ENCODE results near the gene APOM. TPM values are rescaled to one million over a fixed set of nuclear protein-coding genes. Genes with fewer than 3 reads are reported as not detected.

APOM gene
- total RNA-seq, 1 experiment from 2014 or later = 3.5 TPM

DNA sequence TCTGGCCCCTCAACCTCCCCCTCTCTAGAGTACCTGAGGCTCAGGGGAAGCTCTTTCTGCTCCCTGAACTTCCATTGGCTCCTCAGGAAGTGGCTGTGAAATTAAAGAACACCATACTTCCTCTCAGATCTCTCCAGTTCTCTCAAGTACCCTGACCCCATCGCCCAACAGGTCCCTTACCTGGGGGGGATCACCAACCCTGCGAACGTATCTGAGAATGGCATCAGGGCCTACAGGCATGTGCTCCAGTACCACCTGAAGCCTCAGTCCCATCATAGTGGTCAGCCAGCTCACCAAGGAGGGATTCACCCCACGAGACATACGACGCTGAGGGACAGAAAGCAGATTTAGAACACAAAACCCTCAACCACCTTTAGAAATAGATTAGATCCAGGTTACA is 15.1 kb upstream of the APOM start:
- no peak overlapping the region for H3K27ac Mint-ChIP-seq
- no peaks in the 10 kb centered on the region for H3K27me3 Mint-ChIP-seq (ENCODE audit: low read depth)
- H3K36me3 Mint-ChIP-seq = peaks cover 70% of the 10 kb centered on the region
- no peaks in the 10 kb centered on the region for H3K9me3 Mint-ChIP-seq
- CTCF ChIA-PET = no interaction called here
- POLR2A ChIA-PET = interaction anchor here (0.5 to 1.0 kb wide), 2 partner anchors 45 to 55 kb away, joined by 3 to 5 read pairs; partner anchors contain the start of gene LST1
- DNase-seq (ENCODE audit: low spot score) = no peak
- H3K4me3 Mint-ChIP-seq = no peak overlapping the region
- no peak for TF ChIP-seq ZNF671 (CRISPR knock-in tag; IDR thresholded peaks at IDR 0.05)
- TF ChIP-seq ZNF423 (CRISPR knock-in tag; IDR thresholded peaks at IDR 0.05) = no peak
- TF ChIP-seq ZNF317 (CRISPR knock-in tag; IDR thresholded peaks at IDR 0.05; ENCODE audit: borderline replicate concordance, low read depth) = no peak
- no peak for TF ChIP-seq ZNF138 (CRISPR knock-in tag; conservative IDR thresholded peaks at IDR 0.05)
- no peak for TF ChIP-seq RELA (CRISPR knock-in tag; IDR thresholded peaks at IDR 0.05; ENCODE audit: borderline replicate concordance)
- no peak for TF ChIP-seq SP1 (CRISPR knock-in tag; conservative IDR thresholded peaks at IDR 0.05)
- TF ChIP-seq KAT7 (CRISPR knock-in tag; IDR thresholded peaks at IDR 0.05; ENCODE audit: borderline replicate concordance) = no peak
- TF ChIP-seq SMAD4 (CRISPR knock-in tag; IDR thresholded peaks at IDR 0.05) = no peak
- no peak for TF ChIP-seq SOX15 (CRISPR knock-in tag; IDR thresholded peaks at IDR 0.05)
- no peaks in the 10 kb centered on the region for H3K4me1 Mint-ChIP-seq
- no peak for ATAC-seq

GRCh38 chr6:31641370-31641769 is 14.3 kb upstream of the APOM start:
- H3K27me3 Mint-ChIP-seq (ENCODE audit: low read depth) = no peaks in the 10 kb centered on the region
- DNase-seq (ENCODE audit: low spot score) = no peak
- ChIA-PET CTCF (no interaction called here), POLR2A (interaction anchor here (0.5 kb wide), 1 partner anchor 44 kb away, joined by 5 read pairs; no protein-coding TSS in a partner anchor)
- no peak overlapping the region for H3K4me3 Mint-ChIP-seq
- no peak for ATAC-seq
- H3K27ac Mint-ChIP-seq = no peak overlapping the region
- H3K36me3 Mint-ChIP-seq = peaks cover 70% of the 10 kb centered on the region
- H3K9me3 Mint-ChIP-seq = no peaks in the 10 kb centered on the region
- H3K4me1 Mint-ChIP-seq = no peaks in the 10 kb centered on the region
- no peak for TF ChIP-seq ATF1 (CRISPR knock-in tag; IDR thresholded peaks at IDR 0.05)
- TF ChIP-seq NFATC4 (CRISPR knock-in tag; IDR thresholded peaks at IDR 0.05) = no peak
- no peak for TF ChIP-seq ZNF423 (CRISPR knock-in tag; IDR thresholded peaks at IDR 0.05)
- no peak for TF ChIP-seq RELA (CRISPR knock-in tag; IDR thresholded peaks at IDR 0.05; ENCODE audit: borderline replicate concordance)
- TF ChIP-seq CTCF (IDR thresholded peaks at IDR 0.05) = no peak
- TF ChIP-seq, protein P1, sequence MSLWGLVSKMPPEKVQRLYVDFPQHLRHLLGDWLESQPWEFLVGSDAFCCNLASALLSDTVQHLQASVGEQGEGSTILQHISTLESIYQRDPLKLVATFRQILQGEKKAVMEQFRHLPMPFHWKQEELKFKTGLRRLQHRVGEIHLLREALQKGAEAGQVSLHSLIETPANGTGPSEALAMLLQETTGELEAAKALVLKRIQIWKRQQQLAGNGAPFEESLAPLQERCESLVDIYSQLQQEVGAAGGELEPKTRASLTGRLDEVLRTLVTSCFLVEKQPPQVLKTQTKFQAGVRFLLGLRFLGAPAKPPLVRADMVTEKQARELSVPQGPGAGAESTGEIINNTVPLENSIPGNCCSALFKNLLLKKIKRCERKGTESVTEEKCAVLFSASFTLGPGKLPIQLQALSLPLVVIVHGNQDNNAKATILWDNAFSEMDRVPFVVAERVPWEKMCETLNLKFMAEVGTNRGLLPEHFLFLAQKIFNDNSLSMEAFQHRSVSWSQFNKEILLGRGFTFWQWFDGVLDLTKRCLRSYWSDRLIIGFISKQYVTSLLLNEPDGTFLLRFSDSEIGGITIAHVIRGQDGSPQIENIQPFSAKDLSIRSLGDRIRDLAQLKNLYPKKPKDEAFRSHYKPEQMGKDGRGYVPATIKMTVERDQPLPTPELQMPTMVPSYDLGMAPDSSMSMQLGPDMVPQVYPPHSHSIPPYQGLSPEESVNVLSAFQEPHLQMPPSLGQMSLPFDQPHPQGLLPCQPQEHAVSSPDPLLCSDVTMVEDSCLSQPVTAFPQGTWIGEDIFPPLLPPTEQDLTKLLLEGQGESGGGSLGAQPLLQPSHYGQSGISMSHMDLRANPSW (CRISPR knock-in tag; conservative IDR thresholded peaks at IDR 0.05; ENCODE audit: low read depth) = no peak
- TF ChIP-seq, protein P2, sequence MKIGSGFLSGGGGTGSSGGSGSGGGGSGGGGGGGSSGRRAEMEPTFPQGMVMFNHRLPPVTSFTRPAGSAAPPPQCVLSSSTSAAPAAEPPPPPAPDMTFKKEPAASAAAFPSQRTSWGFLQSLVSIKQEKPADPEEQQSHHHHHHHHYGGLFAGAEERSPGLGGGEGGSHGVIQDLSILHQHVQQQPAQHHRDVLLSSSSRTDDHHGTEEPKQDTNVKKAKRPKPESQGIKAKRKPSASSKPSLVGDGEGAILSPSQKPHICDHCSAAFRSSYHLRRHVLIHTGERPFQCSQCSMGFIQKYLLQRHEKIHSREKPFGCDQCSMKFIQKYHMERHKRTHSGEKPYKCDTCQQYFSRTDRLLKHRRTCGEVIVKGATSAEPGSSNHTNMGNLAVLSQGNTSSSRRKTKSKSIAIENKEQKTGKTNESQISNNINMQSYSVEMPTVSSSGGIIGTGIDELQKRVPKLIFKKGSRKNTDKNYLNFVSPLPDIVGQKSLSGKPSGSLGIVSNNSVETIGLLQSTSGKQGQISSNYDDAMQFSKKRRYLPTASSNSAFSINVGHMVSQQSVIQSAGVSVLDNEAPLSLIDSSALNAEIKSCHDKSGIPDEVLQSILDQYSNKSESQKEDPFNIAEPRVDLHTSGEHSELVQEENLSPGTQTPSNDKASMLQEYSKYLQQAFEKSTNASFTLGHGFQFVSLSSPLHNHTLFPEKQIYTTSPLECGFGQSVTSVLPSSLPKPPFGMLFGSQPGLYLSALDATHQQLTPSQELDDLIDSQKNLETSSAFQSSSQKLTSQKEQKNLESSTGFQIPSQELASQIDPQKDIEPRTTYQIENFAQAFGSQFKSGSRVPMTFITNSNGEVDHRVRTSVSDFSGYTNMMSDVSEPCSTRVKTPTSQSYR (CRISPR knock-in tag; IDR thresholded peaks at IDR 0.05) = no peak
- no peak for TF ChIP-seq E2F5 (CRISPR knock-in tag; IDR thresholded peaks at IDR 0.05)
- TF ChIP-seq, protein P3, sequence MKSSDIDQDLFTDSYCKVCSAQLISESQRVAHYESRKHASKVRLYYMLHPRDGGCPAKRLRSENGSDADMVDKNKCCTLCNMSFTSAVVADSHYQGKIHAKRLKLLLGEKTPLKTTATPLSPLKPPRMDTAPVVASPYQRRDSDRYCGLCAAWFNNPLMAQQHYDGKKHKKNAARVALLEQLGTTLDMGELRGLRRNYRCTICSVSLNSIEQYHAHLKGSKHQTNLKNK (CRISPR knock-in tag; IDR thresholded peaks at IDR 0.05) = no peak
- no peak for TF ChIP-seq USF1 (CRISPR knock-in tag; IDR thresholded peaks at IDR 0.05)
- TF ChIP-seq AFF4 (CRISPR knock-in tag; IDR thresholded peaks at IDR 0.05; ENCODE audit: borderline replicate concordance) = no peak
- TF ChIP-seq OVOL2 (CRISPR knock-in tag; IDR thresholded peaks at IDR 0.05; ENCODE audit: borderline replicate concordance) = no peak
- TF ChIP-seq, protein P4, sequence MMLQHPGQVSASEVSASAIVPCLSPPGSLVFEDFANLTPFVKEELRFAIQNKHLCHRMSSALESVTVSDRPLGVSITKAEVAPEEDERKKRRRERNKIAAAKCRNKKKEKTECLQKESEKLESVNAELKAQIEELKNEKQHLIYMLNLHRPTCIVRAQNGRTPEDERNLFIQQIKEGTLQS (CRISPR knock-in tag; conservative IDR thresholded peaks at IDR 0.05) = no peak
- TF ChIP-seq TEAD4 (CRISPR knock-in tag; IDR thresholded peaks at IDR 0.05) = no peak
- no peak for TF ChIP-seq SP1 (CRISPR knock-in tag; conservative IDR thresholded peaks at IDR 0.05)
- no peak for TF ChIP-seq CREM (CRISPR knock-in tag; IDR thresholded peaks at IDR 0.05)
- no peak for TF ChIP-seq ETV6 (CRISPR knock-in tag; IDR thresholded peaks at IDR 0.05)
